NCI-H345 (cell line): Measurements from ENCODE around the gene METTL4.

Source experiments
- DNase-seq: peaks from one replicate; lab custom pipeline; 2025; lab: John Stamatoyannopoulos, UW

Gene METTL4

GRCh38 chr18:2515908-2516625 is 55.2 kb downstream of the METTL4 start:
- no peak for DNase-seq

- no peak for DNase-seq
Measured at GRCh38 chr18:2515171-2515787, 56.0 kb downstream of the METTL4 start.

- DNase-seq, result peak; percentile 48
Measured at GRCh38 chr18:2513616-2514015, 57.7 kb downstream of the METTL4 start.

- DNase-seq, result no peak
Measured at GRCh38 chr18:2512059-2512458, 59.2 kb downstream of the METTL4 start.

GRCh38 chr18:2511451-2511850 is 59.9 kb downstream of the METTL4 start:
- DNase-seq, result no peak

GRCh38 chr18:2510416-2510815 is 60.9 kb downstream of the METTL4 start:
- DNase-seq, result no peak

GRCh38 chr18:2508678-2509077 is 62.6 kb downstream of the METTL4 start:
- DNase-seq, result no peak

GRCh38 chr18:2508155-2508554 is 63.1 kb downstream of the METTL4 start:
- no peak for DNase-seq

- no peak for DNase-seq
Measured at GRCh38 chr18:2504642-2505041, 66.7 kb downstream of the METTL4 start.

- DNase-seq, result no peak
Measured at GRCh38 chr18:2502880-2503279, 68.4 kb downstream of the METTL4 start.

- DNase-seq, result no peak
Measured at GRCh38 chr18:2502394-2502793, 68.9 kb downstream of the METTL4 start.

GRCh38 chr18:2497797-2498196 is 73.5 kb downstream of the METTL4 start:
- no peak for DNase-seq

- no peak for DNase-seq
Measured at GRCh38 chr18:2495381-2495780, 75.9 kb downstream of the METTL4 start.

GRCh38 chr18:2494921-2495320 is 76.4 kb downstream of the METTL4 start:
- no peak for DNase-seq
